HG02852 (cell line): ENCODE data around the gene CLDN25.

Source experiments
- ATAC-seq: cut with Tn5 transposase; IDR thresholded peaks from one replicate; pipeline ENCODE4 v1.9.1; 2021; ENCODE audit warnings: mild to moderate bottlenecking, moderate library complexity; ENCODE audit not compliant: unreplicated experiment

CLDN25 gene

GRCh38 chr11:113806406-113806805 lies 26.8 kb downstream of the CLDN25 start:
- ATAC-seq, result no peak

- ATAC-seq, result no peak
Observed at GRCh38 chr11:113808931-113809330, 29.3 kb downstream of the CLDN25 start.

GRCh38 chr11:113814181-113814580 lies 34.6 kb downstream of the CLDN25 start:
- no peak for ATAC-seq

- no peak for ATAC-seq
Observed at GRCh38 chr11:113817162-113817561, 37.6 kb downstream of the CLDN25 start.

GRCh38 chr11:113817626-113818025 lies 38.0 kb downstream of the CLDN25 start:
- ATAC-seq, result no peak

GRCh38 chr11:113818426-113818825 lies 38.8 kb downstream of the CLDN25 start:
- ATAC-seq, result no peak

GRCh38 chr11:113827477-113827876 lies 47.9 kb downstream of the CLDN25 start:
- ATAC-seq, result no peak

GRCh38 chr11:113828191-113828590 lies 48.6 kb downstream of the CLDN25 start:
- no peak for ATAC-seq

- no peak for ATAC-seq
Observed at GRCh38 chr11:113829751-113830150, 50.2 kb downstream of the CLDN25 start.
